HepG2 (cell line): Measurements from ENCODE around the gene GNB1.

Source experiments
- EZH2 ChIP-seq: conservative IDR thresholded peaks from 2 replicates; pipeline ENCODE4 v1.6.1; 2012; ENCODE audit warnings: mild to moderate bottlenecking, low read depth, low read length, moderate library complexity
- FOXC1 ChIP-seq: sonication (generic); formaldehyde crosslinking; IDR thresholded peaks from 2 replicates; pipeline ENCODE4 v1.8.0; 2022; ENCODE audit warnings: mild to moderate bottlenecking, missing genetic modification reagents, borderline replicate concordance
- HCFC1 ChIP-seq: fragments of 150-350 bp; IDR thresholded peaks from 2 replicates; pipeline ENCODE4 v1.6.1; 2014; ENCODE audit warnings: low read depth, low read length
- RAD21 ChIP-seq: fragments of 450-650 bp; formaldehyde crosslinking; IDR thresholded peaks from 2 replicates; pipeline ENCODE4 v1.5.0; 2020; ENCODE audit warnings: mild to moderate bottlenecking
- ZNF274 ChIP-seq: sonication (generic); formaldehyde crosslinking; IDR thresholded peaks from 2 replicates; pipeline ENCODE4 v1.5.1; 2020; ENCODE audit warnings: mild to moderate bottlenecking, missing genetic modification reagents
- ZNF326 ChIP-seq: sonication (generic); formaldehyde crosslinking; IDR thresholded peaks from 2 replicates; pipeline ENCODE4 v1.4.0; 2020; ENCODE audit warnings: missing genetic modification reagents, borderline replicate concordance
- TF ChIP-seq, protein P1 (sequence below), 2 experiments: fragments of 450-650 bp in 1 of 2; sonication (generic) in 1 of 2; formaldehyde crosslinking in 1 of 2; IDR thresholded peaks; 2 replicates each; pipeline versions ENCODE4 v1.6.1 to v1.8.0; 2016 to 2022; ENCODE audit warnings: antibody characterized with exemption in 1 of 2, mild to moderate bottlenecking in 1 of 2, missing genetic modification reagents in 1 of 2

- TF ChIP-seq RAD21 (CRISPR knock-in tag) = no peak
- TF ChIP-seq HCFC1 = no peak
- no peak for TF ChIP-seq ZNF326 (CRISPR knock-in tag)
- TF ChIP-seq FOXC1 (CRISPR knock-in tag) = no peak
- TF ChIP-seq, protein P1, sequence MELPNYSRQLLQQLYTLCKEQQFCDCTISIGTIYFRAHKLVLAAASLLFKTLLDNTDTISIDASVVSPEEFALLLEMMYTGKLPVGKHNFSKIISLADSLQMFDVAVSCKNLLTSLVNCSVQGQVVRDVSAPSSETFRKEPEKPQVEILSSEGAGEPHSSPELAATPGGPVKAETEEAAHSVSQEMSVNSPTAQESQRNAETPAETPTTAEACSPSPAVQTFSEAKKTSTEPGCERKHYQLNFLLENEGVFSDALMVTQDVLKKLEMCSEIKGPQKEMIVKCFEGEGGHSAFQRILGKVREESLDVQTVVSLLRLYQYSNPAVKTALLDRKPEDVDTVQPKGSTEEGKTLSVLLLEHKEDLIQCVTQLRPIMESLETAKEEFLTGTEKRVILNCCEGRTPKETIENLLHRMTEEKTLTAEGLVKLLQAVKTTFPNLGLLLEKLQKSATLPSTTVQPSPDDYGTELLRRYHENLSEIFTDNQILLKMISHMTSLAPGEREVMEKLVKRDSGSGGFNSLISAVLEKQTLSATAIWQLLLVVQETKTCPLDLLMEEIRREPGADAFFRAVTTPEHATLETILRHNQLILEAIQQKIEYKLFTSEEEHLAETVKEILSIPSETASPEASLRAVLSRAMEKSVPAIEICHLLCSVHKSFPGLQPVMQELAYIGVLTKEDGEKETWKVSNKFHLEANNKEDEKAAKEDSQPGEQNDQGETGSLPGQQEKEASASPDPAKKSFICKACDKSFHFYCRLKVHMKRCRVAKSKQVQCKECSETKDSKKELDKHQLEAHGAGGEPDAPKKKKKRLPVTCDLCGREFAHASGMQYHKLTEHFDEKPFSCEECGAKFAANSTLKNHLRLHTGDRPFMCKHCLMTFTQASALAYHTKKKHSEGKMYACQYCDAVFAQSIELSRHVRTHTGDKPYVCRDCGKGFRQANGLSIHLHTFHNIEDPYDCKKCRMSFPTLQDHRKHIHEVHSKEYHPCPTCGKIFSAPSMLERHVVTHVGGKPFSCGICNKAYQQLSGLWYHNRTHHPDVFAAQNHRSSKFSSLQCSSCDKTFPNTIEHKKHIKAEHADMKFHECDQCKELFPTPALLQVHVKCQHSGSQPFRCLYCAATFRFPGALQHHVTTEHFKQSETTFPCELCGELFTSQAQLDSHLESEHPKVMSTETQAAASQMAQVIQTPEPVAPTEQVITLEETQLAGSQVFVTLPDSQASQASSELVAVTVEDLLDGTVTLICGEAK (IDR thresholded peaks at IDR 0.05) = no peak
- TF ChIP-seq, protein P1 (CRISPR knock-in tag; IDR thresholded peaks at IDR 0.05) = no peak
- no peak for TF ChIP-seq ZNF274 (CRISPR knock-in tag)
- TF ChIP-seq EZH2 = no peak
These were observed 71.1 kb downstream of the GNB1 start for GRCh38 chr1:1819762-1820161.
